ENCODE data around the gene XPR1.

DNA sequence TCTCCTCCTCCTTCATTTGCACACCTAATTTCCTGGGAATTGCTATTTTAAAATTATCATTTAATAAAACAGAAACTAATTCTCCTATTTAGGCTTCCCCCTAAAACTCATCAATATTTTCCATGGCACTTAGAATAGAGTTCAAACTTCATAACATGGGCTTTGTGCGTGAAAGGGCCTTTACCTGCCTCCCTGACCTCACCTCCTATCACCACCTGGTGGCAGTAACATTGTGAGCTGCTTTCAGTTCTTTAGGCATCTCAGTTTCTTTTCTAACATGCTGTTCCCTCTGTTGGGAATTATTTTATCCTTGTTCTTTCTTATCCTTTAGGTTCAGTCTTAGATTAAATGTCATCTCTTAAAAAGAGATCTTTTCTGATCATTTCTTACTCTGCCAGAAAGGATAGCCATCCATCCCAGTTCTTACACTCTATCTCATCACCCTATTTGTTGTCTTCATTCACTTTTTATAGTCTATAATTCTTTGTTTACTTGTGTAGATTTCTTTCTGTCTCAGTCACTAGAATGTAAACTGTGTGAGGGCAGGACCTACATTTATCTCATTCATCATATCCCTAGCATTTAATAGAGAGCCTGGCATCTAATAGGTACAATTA, 147.1 kb downstream of the XPR1 start:
- TF ChIP-seq, protein P1, sequence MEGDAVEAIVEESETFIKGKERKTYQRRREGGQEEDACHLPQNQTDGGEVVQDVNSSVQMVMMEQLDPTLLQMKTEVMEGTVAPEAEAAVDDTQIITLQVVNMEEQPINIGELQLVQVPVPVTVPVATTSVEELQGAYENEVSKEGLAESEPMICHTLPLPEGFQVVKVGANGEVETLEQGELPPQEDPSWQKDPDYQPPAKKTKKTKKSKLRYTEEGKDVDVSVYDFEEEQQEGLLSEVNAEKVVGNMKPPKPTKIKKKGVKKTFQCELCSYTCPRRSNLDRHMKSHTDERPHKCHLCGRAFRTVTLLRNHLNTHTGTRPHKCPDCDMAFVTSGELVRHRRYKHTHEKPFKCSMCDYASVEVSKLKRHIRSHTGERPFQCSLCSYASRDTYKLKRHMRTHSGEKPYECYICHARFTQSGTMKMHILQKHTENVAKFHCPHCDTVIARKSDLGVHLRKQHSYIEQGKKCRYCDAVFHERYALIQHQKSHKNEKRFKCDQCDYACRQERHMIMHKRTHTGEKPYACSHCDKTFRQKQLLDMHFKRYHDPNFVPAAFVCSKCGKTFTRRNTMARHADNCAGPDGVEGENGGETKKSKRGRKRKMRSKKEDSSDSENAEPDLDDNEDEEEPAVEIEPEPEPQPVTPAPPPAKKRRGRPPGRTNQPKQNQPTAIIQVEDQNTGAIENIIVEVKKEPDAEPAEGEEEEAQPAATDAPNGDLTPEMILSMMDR (conservative IDR thresholded peaks at IDR 0.05; ENCODE audit: low read length) = peak; percentile 71
- TF ChIP-seq EZH2phosphoT487 (IDR thresholded peaks at IDR 0.05; ENCODE audit: borderline replicate concordance) = no peak

All from Loucy (cell line).